Measurements from ENCODE around the gene ZDHHC14.
"Not testable (repeated sequence)": the region's sequence is repeated elsewhere in the genome, so short reads cannot be mapped to it uniquely, and the experiment has no call there.

Gene ZDHHC14

DNA sequence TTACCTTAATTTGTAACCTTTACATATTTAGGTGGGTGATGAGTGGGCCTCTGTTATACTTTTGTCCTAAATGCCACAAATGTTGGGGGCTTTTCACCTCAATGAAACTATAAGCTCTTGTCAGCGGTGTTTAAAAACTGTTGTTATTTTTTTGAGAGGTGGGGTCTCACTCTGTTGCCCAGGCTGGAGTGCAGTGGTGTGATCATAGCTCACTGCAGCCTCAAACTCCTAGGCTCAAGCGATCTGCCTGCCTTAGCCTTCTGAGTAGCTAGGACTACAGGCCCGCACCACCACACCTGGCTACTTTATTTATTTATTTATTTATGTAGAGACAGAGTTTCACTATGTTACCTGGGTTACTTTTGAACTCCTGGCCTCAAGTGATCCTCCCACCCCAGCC, 66.7 kb downstream of the ZDHHC14 start:
- no peak for DNase-seq

DNA sequence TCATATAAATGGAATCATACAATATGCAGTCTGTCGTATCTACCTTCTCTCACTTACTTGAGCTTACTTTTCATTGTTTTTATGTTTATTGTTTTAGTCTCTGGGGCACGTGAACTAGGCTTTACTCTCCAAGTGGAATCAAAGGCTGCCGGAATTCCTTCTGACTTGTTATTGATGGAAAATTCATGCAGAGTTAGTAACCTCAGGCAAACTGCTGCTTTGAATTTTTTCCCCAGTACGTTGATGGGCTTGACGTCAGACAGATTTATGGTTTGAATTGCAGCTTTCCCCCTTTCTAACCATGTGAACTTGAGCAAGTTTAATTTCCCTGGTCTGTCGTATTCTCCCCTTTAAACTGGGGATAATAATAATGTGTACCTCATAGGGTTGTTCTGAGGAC, 68.6 kb downstream of the ZDHHC14 start:
- no peak for DNase-seq

DNA sequence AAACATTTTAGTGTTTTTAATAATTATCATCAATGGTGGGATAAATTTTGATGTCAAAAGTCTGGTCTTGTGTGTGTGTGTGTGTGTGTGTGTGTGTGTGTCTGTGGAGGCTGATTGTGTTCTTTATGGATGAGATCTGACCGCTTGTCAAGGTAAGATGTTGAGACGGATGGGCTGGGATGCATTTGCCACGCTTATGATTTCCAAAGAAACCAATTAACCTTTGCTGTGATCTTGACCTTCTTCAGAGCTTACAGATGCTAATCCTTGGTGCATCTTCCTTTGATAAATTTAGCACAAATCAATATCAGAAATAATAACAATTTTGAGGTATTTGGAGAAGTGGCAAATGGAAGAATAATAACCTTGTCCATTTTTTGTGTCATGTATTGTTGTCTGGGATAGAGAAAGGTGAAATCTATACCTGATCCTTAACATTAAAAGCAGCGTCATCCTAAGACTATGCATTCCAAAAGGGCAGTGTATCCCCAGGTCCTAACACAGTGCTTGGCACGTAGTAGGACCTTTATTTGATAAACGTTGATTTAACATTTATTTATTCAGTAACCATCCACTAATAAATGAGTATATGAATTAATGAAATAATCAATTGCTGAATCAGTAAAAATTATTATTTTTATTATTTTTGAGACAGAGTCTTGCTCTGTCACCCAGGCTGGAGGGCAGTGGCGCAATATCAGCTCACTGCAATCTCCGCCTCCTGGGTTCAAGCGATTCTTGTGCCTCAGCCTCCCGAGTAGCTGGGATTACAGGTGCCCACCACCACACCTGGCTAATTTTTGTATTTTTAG, 70.1 kb downstream of the ZDHHC14 start:
- no peak for DNase-seq

DNA sequence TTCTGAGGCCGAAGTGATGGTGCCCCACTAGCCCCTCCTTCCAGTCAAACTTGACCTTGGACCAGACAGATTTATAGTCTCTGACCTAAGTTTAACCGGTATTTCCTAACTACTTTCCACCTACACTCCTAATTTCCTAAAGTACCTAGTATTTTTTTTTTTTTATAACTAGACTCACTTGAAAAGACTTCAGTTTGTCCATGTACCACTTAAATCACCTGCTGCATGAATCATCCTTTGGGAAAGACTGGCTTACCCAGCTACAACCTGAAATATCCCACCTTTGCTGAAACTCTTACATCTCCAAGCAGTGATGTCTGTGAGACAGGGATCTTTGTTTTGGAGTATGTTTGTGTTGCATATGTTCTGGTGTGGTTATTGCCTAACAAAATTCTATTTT, 71.1 kb downstream of the ZDHHC14 start:
- no peak for DNase-seq

DNA sequence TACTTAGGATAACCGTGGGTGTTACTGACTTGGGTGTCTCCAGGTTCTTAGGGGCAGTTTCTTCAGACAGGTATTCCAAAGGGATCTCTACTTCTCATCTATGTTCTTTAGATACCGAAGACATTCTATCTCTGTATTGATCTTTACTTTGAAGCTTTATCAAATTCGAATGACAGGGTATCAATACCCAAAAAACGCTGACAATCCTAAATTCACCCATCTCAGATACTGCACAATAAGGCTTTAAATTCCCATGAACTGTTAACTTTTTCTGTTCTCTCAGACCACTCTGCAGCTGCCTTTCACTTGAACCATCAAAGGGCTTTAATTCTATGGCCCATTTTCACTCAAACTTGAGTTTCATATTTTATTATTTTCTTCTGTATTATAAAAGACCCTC, 72.1 kb downstream of the ZDHHC14 start:
- DNase-seq, result no peak

DNA sequence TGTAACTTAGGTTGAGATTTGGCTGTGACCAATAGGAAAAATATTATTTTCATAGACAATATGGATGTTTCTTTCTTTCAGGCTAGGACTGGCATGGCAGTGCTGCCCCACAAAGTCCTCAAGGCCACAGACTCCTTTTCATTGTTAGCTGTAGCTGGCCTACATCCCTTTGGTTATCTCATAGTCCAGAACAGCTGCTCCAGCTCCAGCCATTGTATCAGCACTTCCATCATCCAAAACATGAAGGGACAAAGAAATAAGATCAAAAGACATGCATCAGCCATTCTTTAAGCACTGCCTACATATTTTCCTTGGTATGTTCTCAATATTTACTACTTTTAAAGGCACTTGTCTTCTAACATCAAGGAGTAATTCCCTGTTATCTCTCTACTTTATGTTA, 73.0 kb downstream of the ZDHHC14 start:
- DNase-seq, result no peak

DNA sequence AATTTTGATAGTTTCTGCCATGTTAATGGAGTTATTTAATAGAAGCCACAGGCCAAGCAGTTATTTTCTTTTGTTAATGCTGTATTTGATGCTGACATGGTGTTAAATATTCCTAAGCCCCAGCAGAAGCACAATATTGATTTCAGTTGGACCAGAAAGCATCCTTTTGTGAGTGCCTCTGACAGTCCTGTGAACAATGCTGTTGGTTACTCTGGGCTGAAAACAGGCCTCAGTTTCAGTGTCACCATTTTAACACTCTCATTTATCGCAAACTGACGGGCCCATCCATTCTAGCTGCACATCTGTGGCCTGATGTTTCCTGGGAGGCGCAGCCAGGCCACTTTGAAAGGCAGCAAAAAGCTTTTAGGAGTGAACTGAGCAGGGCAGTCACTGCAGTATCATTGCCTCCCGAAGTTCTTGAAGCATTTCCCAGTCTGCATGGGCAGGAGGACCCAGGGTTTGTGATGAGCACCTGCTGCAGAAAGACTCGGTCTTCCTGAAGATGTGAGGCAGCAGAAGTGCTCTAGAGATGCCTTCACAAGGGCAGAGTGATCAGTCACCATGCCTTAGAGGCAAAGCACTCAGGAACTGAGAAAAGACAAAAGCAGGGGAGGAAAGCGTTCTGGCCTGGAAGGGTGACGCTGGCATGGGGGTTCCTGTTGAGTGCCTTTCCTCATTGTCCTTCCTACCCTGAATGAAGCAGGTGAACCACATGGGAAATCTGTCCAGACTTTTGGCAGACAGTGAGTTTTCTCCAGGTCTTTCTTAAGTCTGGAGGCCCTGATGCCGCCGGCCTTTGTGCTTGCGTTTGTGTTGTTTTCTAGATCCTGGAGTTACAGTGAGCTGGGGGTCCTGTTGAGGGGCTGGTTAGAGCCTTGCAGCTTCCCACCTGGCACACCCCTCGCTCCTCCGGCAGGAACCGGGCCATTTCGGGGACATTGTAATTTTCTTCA, 74.0 kb downstream of the ZDHHC14 start:
- DNase-seq, result no peak

DNA sequence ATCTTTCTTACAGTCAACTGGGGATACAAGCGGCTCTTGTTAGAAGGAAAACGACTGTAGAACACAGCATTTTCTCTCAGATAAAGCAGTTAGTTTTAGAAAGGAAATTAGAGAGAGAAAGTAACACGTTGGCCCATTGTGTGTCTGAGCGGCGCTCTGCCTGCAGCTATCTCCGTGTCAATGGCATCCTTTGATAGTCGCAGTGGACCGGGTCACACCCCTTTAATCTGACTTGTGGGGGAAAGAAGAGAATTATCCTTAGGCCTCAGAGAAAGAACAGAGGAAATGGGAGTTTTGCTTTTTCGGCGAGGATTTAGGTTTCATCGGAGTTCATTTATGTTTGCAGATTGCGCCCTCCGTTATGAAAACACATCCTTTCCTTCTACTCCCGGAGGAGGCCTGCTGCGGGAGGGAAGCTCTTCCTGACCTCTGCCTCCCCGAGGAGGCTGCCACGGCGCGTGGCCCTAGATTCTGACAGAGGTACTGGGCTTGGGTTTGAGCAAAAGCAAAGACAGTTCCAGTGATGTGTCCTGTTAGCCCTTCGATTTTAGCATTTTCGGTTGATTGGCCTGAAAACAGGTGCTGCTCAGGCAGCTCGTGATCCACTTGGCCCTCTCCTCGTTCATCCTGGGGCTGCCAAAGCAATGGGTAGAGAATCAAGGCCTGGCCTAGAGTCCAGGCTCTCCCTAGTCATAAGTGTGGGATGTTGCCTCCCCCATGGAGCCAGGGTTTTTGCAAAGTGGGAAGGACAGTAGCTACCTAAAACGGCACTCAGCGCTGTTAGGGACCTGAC, 74.9 kb downstream of the ZDHHC14 start:
- DNase-seq, result no peak

DNA sequence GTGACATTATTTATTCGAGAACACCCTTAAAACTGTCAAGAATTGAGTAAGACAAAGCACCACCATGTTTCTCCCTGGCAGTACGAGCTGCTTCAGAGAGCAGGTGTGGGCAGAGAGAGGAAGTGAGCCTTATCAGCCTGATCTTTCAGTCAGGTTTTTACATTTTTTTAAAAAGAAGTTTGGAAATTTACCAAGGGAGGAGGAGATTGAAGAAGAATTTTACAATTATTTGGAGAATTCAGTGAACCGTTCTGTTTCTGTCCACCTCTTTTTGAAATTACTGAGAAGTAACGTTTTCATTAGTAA, 75.5 kb downstream of the ZDHHC14 start:
- no peak for DNase-seq

DNA sequence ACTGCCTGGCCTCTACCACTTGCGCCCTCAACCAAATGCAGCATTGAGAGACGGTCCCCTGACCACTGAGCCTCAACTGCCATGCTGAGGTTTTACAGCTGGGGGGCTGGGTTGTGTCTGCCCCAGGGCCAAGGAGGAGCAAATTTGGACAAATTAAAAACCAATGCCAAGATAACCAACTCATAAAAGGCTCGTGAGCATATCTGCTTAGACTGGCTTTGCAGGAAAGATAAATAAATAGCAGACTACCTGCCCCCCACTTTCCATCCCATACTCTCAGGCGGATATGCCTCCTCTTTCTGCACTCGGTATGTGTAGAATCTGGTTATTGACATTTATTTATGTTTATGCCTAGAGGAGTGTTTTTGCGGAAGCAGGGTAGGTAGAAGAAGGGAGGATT, 76.8 kb downstream of the ZDHHC14 start:
- no peak for DNase-seq

DNA sequence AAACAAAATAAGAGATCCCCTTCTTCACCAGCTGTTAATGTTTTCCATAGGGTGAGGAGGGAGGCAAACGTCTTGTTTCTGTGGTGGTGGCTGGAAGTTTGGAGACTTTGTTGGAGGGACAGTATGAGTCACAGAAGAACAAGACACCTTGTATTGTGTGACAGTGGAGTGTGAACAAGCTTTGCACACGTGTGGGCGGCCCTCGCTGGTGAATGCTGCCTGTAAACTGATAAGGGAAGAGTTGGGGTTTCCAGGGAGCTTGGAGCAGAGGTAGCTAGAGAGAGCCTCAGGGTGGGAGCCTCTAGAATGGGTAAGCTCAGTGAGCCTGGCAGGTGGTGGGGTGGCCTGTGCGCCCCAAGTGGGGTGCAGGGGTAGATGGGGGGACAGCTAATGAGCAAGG, 78.3 kb downstream of the ZDHHC14 start:
- DNase-seq, result no peak

DNA sequence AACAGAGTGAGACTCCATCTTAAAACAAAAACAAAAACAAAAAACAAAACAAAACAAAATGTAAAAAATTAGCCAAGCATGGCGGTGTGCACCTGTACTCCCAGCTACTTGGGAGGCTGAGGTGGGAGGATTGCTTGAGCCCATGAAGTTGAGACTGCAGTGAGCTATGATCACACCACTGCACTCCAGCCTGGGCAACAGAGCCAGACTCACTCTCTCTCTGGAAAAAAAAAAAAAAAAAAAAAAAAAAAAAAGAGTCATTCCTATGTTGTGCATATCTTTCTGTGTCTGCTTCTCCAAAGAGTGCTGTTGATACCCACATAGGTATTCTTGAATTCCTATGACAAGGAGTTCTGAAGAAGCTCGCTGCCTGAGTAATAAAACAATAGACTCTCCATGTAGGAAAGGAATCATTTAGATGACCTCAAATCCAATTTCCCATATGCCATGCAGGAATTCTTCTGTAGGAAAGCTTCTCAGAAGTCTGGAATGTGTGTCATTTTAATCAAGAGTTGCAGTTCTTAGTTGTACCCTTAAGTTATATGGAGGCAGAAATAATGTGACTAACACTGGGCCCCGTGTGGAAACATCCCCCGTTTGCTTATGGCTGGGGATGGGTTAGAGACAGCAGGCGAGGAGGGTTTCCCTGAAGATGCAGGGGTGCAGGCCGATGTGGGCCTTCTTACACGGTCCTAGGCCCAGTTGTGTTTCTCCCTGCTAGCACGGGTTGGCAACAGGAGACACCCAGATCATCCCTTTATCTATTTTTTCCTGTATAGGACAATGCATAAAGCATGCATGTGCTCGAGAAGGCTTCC, 79.4 kb downstream of the ZDHHC14 start:
- no peak for DNase-seq

DNA sequence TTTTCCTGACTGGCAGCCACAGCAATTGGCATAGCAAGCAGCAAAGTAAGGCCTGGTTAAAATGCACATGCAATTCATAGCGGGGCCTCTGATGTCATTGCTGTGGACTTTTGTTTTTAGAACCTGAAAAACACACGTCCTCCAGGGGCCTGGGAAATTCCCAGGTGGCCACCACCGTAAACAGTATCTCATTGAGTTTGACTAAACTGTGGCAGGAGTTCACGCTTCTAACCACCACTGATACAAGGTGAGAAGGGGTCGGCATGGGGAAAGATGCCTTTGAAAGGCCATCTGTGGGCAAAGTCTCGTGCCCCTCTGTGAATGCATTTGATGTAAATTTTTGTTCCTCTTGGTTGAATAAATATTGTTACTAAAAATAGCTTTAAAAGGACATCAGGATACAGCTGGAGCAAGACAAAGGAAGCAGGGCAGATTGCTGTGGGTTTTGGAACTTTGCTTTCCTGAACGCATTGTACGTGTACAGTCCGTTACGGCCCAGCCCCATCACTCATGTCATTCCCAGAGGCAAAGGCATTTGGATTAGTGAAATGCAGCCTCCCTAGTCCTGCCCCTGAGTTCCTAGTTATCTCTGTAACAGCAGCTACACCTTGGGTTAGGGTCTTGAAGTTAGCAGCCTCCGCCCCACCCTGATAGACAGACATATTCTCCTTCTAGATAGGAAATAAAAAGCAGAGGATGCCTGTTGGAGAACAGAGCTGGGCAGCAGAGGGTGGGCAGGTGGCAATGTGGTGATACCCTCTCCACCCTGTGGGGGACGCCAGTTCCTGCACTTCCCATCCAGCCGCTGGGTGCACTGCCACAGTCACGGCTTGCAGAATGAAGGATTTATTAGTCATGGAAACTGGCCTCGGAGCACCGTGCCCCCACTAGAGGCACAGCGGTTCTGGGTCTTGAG, 80.3 kb downstream of the ZDHHC14 start:
- DNase-seq, result peak; percentile 18 to 49

DNA sequence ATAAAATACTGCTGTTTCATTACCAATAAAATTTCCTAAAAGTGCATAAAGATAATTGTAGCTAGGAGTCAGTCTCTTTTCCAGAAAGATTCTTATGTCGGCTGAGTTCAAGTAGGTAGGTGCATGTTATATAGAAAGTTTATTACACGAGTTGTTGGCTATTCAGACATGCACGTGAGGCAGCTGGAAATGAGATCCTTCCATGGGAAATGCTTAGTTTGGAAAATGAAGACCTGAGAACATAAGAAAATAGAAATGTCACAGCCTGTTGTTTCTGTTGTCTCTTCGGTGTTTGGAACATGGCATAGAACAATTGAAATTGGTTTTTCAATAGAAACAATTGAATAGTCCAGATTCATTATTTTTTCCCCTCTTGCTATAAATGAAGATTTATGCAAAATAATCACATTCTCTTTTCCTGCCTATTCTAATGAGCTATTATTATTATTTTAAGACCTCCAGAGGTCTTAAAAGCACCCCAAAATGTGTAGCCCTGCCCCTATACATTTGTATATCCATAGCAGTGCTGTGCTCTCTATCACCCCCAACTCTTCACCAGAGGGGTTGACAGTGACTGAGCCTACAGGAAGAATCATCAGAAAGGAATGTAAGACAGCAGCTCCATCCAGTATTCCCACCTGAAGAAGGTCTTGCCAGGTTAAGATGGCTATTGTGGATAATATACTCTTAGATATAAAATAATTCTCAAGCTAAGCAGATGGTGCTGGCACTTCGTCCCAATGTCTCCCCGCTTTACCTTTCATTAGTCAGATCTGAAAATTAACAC, 82.2 kb downstream of the ZDHHC14 start:
- DNase-seq, result no peak

DNA sequence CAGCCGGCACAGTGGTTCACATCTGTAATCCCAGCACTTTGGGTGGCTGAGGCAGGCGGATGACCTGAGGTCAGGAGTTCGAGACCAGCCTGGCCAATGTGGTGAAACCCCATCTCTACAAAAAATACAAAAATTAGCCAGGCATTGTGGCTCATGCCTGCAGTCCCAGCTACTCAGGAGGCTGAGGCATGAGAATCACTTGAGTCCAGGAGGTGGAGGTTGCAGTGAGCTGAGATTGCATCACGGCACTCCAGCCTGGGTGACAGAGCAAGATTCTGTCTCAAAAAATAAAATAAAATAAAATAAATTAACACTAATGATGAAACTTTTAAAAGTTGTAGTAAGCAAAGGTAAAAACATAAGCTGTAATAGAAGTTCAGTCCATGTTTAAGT, 82.7 kb downstream of the ZDHHC14 start:
- DNase-seq, result not testable (repeated sequence)

DNA sequence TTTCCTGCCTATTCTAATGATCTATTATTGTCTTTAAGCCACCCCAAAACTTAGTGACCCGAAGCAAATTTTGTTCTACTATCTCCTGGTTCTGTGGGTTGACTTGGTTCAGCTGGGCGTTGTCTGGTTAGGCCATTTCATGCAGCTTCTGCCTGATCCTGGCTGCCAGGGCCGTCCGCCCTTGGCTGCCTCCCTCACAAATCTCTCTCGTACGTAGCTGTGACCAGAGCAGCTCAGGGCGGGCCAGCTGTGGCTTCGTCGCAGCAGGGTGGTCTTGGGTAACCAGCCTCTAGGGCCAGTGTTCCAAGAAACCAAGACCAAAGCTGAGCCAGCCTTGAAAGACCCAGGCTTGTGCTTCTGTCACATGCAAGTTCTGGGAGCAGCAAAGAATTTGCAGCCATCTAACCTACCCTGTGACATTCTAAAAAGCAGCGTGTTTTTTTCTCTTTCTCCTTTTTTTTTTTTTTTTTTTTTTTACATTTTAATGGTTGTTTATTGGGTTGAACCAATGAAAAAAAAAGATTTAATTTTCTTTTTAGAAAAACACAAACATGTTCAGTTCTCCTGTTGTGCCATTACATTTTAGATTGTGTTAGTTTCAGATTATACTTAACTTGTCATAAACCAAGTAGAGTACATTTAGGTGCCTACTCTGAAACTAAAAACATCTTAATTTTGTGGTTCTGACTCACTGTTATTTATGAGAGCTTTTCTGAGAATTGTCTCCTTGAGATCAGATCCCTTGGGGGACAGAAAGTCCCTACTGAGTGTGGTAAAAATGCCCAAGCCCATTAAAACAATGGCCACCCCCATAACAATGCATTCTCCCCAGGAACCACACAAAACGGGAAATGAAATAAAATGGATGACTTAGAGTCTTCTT, 83.9 kb downstream of the ZDHHC14 start:
- DNase-seq, result no peak

DNA sequence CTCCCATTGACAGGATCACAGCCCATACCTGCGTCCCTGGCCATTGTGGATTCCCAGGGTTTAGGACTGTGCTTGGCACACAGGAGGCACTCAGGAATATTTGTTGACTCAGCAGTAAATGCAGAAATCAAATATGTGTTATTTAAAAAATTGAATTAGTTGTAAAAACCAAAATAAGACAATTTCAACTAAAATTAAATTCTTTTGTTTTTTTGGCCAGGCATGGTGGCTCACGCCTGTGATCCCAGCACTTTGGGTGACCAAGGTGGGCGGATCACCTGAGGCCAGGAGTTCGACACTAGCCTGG, 85.3 kb downstream of the ZDHHC14 start:
- no peak for DNase-seq

DNA sequence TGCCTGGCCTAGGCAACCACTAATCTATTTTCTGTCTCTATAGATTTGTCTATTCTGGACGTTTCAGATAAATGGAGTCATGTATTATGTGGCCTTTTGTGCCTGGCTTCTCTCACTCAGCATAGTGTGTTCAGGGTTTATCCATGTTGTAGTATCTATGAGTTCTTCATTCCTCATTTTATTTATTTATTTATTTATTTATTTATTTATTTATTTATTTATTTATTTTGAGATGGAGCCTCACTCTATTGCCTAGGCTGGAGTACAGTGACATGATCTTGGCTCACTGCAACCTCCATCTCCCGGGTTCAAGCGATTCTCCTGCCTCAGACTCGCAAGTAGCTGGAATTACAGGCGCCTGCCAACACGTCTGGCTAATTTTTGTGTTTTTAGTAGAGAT, 86.3 kb downstream of the ZDHHC14 start:
- DNase-seq, result not testable (repeated sequence)

DNA sequence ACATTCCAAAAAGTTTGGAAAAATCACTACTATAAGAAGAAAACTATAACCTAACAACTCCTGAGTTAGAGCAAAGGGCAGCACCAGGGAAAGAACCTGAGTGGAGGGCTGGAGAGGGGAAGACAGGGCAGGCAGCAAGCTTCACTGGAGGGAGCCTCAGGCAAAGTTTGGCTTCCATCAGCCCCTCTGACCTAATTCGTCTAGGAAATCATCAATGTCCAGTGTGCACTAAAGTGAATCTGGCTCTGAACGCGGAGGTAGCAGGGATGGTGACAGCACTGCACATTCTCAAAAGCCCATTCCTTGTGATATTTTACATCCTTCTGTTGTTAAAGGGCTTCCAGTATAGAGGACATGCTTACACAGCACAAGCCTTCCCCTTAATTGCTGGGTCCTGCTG, 87.1 kb downstream of the ZDHHC14 start:
- DNase-seq, result no peak

DNA sequence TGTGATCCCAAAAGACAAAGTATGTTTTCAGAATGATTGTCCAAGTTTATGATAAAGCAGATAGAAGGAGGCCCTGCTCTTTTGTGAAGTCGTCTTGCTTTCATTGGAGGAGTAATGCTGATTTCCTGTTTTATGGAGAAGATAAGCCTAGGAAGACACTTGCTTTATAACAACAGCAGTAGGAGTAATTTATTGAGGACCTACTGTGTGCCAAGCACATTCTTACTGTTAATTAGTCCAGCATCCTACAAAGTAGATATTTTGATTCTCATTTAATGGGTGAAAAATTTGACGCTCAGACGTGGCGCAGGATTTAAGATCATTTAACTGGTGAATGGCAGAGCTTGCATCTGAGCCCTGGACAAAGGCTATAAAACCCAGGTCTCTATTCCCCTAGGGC, 87.6 kb downstream of the ZDHHC14 start:
- no peak for DNase-seq

All from CD4-positive, alpha-beta T cell treated with Interleukin-1 beta for 1 hour (primary cell).